ENCODE results near the gene ALOX5.
"Not testable (repeated sequence)": the region's sequence is repeated elsewhere in the genome, so short reads cannot be mapped to it uniquely, and the experiment has no call there.

ALOX5 gene

GRCh38 chr10:45403151-45403550 lies 29.1 kb downstream of the ALOX5 start:
- in situ Hi-C loops (cut with MboI; ENCODE audit: low sequenced_read_pairs): no loop called here

DNA sequence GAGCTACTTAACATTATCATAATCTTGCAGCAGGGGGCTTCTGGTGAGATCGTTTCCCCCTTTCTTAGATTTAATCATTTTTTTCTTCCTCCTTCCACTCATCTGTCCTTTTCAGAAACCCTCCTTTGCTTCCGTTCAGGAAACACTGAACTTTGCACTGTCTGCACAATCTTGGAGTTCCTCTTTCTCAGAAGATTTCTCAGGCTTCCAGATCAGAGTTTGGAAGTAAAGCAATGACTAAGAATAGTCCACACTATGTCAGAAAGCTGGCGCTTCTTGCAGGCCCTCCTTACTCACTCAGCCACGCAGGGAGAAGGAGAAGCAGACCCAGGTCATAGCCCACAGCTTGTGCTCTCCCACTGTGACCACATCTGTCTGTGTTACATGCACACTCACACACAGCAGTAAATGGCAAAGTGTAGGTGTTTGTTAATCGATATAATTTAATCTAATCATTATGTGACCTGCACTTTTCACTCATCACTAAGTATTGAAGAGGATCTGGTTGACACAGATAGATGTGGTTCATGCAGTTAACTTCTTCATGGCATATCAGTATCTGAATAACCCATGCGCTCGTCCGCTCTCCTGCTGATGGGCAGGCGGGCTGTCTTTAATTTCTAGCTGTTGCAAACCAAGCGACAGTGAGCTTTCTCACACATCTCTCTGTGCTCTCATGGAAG lies 30.2 kb downstream of the ALOX5 start:
- in situ Hi-C loops (cut with MboI; ENCODE audit: low sequenced_read_pairs): no loop called here

DNA sequence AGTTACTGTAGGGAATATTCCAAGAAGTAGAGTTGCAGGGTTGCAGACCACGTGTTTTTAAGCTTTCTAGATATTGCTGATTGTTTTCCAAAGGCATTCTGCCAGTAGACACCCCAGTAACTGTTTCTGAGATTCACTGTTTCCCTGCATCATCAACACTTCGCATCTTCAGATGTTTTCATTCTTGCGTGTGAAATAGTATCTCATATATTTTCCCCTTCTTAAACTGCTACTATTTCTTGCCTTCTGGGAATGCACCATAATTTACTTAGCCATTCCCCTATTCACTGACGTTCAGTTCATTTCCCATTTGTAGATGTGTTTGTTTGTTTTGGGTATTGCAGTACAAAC lies 30.7 kb downstream of the ALOX5 start:
- in situ Hi-C loops (cut with MboI; ENCODE audit: low sequenced_read_pairs): no loop called here

DNA sequence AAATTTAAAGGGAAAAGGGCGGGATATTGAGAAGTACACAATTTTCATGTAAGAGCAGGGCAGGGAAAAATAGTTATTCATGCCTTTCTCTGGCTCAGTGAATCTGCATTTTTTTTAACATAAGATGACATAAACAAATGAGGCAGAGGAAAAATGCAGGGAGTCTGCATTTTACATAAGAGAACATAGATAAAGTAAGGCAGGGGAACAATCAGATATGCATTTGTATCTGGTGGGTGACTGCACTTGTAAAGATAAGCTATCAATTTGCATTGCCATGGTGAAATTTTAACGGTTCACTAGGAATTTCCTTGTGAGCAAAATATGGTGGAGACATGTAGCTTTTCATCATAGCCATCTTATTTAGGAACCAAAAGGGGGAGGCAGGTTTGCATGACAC lies 33.5 kb downstream of the ALOX5 start:
- in situ Hi-C loops (cut with MboI; ENCODE audit: low sequenced_read_pairs): no loop called here

DNA sequence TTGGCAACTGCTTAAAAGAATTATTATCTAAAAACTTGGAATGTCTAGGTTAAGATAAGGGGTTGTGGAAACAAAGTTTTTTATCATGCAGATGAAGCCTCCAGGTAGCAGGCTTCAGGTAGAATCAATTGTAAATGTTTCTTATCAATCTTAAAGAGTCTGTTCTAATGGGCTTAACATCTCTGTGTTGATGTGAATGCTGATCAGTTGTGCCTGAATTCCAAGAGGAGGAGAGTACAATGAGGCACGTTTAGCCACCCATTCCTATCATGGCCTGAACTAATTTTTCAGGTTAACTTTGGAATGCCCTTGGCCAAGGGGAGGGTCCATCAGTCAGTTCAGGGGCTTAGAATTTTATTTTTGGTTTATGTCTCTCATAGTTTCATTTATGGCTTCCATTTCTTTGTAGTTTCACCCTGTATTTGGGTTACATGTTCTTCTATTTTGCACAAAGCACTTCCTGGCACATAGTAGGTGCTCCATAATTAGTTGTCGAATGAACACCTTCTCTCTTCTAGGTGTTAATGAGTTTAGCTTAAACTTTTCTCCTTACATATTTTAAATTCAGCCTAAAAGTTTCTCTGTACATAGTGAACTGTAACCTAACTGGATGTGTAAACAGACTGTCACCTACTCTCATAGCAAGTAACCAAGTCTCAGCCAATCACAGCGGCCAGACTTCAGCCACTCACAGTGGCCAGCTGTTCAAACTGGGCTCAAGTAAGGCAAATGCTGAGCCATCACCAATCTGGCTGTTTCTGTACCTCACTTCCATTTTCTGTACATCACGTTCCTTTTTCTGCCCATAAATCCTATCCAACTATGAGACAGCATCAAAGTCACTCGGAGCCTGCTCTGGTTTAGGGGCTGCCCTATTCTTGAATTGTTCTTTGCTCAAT lies 34.7 kb downstream of the ALOX5 start:
- in situ Hi-C loops (cut with MboI; ENCODE audit: low sequenced_read_pairs): no loop called here

- in situ Hi-C loops (cut with MboI; ENCODE audit: low sequenced_read_pairs): not testable (repeated sequence)
Observed at GRCh38 chr10:45409347-45409746, 35.3 kb downstream of the ALOX5 start.

- in situ Hi-C loops (cut with MboI; ENCODE audit: low sequenced_read_pairs): no loop called here
Observed at GRCh38 chr10:45409782-45410181, 35.8 kb downstream of the ALOX5 start.

- in situ Hi-C loops (cut with MboI; ENCODE audit: low sequenced_read_pairs): no loop called here
Observed at GRCh38 chr10:45410489-45410806, 36.4 kb downstream of the ALOX5 start.

- in situ Hi-C loops (cut with MboI; ENCODE audit: low sequenced_read_pairs): no loop called here
Observed at GRCh38 chr10:45410807-45411606, 37.0 kb downstream of the ALOX5 start.

DNA sequence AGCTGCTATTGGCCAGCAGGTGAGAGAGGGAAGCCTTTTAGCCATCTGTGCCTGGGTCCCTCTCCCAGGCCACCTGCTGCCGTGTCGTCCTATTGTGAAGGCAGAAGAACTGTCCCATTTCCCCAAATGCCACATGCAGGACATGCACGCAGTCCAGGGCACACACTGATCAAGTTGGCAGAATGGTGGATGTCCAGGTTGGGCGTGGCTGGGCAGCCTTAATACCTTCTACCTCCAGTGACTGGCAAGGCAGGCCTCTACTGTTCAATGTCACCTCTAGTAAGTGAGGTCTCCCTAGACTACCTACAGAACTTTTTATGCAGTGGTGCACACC lies 37.6 kb downstream of the ALOX5 start:
- in situ Hi-C loops (cut with MboI; ENCODE audit: low sequenced_read_pairs): no loop called here

- in situ Hi-C loops (cut with MboI; ENCODE audit: low sequenced_read_pairs): not testable (repeated sequence)
Observed at GRCh38 chr10:45415062-45415461, 41.0 kb downstream of the ALOX5 start.

DNA sequence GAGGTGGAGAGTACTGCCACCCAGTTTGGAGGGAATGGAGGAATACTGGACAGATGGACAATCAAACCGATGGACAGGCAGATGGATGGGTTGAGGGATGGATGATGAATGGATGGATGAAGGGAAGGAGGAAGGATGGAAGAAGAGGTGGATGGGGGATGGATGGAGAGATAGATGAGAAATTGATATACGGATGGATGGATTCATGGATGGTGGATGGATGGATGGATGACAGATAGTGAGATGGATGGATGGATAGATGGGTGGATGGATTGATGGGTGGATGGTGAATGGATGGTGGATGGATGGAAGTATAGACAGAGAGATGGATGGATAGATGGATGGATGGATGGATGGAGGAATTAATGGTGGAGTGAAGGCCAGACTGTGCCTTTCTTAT lies 42.6 kb downstream of the ALOX5 start:
- in situ Hi-C loops (cut with MboI; ENCODE audit: low sequenced_read_pairs): no loop called here

DNA sequence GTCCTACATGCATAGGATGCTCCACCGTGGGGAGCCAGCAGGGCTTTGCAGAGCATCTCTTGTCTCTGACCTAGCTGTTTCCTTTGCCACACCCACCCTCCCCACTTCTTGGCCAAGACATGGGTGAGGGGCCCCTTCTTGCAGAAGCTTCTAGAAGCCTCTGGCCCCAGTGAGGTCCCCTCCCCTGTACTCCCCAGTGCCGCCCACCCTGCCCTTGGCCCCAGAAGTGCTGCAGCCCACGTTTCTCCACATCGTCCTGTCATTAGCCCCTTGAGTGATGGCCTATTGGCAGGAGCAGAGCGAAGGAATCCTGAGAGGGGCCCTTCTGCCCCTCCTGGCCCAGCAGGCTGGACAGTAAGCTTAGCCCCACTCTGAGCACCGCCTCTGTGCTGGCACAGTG lies 43.7 kb downstream of the ALOX5 start:
- in situ Hi-C loops (cut with MboI; ENCODE audit: low sequenced_read_pairs): no loop called here

GRCh38 chr10:45418417-45418848 lies 44.4 kb downstream of the ALOX5 start:
- in situ Hi-C loops (cut with MboI; ENCODE audit: low sequenced_read_pairs): no loop called here

GRCh38 chr10:45418849-45419675 lies 45.0 kb downstream of the ALOX5 start:
- in situ Hi-C loops (cut with MboI; ENCODE audit: low sequenced_read_pairs): no loop called here

DNA sequence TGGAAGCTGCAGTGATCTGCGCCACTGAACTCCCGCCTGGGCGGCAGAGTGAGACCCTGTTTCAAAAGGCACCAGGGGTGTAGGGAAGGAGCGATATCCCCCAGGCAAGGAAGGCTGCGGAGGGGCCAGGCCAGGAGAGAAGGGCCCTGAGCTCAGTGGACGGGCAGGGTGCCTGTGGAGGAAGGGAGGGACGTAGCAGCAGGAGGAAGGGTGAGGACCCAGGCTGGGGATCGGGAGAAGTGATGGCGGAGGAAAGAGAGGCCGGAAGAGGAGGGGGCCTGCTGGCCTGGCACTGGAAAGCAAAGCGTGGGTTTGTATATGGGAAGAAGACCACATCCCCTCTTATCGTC lies 45.6 kb downstream of the ALOX5 start:
- in situ Hi-C loops (cut with MboI; ENCODE audit: low sequenced_read_pairs): no loop called here

GRCh38 chr10:45420453-45421192 lies 46.6 kb downstream of the ALOX5 start:
- in situ Hi-C loops (cut with MboI; ENCODE audit: low sequenced_read_pairs): no loop called here

GRCh38 chr10:45421221-45422097 lies 47.4 kb downstream of the ALOX5 start:
- in situ Hi-C loops (cut with MboI; ENCODE audit: low sequenced_read_pairs): no loop called here

DNA sequence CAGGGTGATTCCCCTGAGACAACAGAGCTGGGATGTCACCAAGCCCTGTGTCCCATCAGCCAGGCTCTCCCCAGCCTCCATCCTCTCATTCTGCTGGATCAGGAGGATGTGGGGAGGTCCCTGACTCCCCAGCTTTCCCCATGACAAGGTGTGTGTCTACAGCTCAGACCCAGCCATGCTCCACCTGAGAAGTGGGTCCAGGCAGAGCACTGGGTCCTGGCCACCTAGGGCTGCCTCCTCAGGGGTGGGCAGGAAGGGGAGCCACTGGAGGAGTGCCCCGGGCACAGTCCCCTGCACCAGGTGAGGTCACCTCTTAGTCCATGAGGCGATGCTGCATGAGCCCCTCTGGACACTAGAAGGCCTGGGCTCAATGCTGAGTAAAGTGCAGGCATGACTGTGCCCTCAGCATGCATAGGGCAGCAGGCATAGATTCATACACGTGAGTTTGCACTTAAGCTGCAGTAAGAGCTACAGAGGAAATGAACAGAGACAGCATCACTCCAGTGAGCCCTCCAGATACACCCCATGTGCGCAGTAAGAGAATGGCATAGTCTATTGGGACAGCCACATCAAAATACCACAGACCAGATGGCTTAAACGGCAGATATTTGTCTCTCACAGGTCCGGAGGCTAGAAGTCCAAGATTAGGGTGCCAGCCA lies 48.3 kb downstream of the ALOX5 start:
- in situ Hi-C loops (cut with MboI; ENCODE audit: low sequenced_read_pairs): no loop called here

Data from HL-60/S4 treated with retinoic acid at 250 ng/mL for 4 days and 3 days (cell line).